Esophagus (tissue), 2 donors: ENCODE measurements around the gene CTSS. TPM values are rescaled to one million over a fixed set of nuclear protein-coding genes. Genes with fewer than 3 reads are reported as not detected.

Experiments used
- H3K27ac ChIP-seq, 2 donors: one replicate each; pipeline ENCODE4 v1.5.1; 2013; ENCODE audit warnings: low read depth in 2 of 2, mild to moderate bottlenecking in 2 of 2, inconsistent platforms in 1 of 2, low read length in 1 of 2, moderate library complexity in 1 of 2
- H3K27me3 ChIP-seq, 2 donors: one replicate each; pipeline ENCODE4 v1.6.1; 2013; ENCODE audit warnings: low read length in 2 of 2, control low read depth in 1 of 2, mild to moderate bottlenecking in 1 of 2; ENCODE audit not compliant: insufficient read depth in 2 of 2, control insufficient read depth in 1 of 2
- H3K36me3 ChIP-seq, 2 donors: one replicate each; pipeline ENCODE4 v1.6.1; 2013; ENCODE audit warnings: low read length in 1 of 2; ENCODE audit not compliant: control insufficient read depth in 2 of 2, insufficient read depth in 2 of 2
- H3K4me1 ChIP-seq, 2 donors: one replicate each; pipeline ENCODE4 v1.6.1; 2013; ENCODE audit warnings: low read length in 1 of 2; ENCODE audit not compliant: control insufficient read depth in 2 of 2, insufficient read depth in 2 of 2
- H3K4me3 ChIP-seq, 2 donors: one replicate each; pipeline ENCODE4 v1.5.1; 2013; ENCODE audit warnings: low read length in 2 of 2, mild to moderate bottlenecking in 2 of 2, low read depth in 1 of 2, moderate library complexity in 1 of 2
- H3K9me3 ChIP-seq, 2 donors: one replicate each; pipeline ENCODE4 v1.6.1; 2013; ENCODE audit warnings: mild to moderate bottlenecking in 2 of 2, low read depth in 1 of 2, low read length in 1 of 2, moderate library complexity in 1 of 2; ENCODE audit not compliant: control insufficient read depth in 2 of 2, insufficient read depth in 1 of 2
- WGBS, 2 donors: extraction: QIAGEN DNeasy Blood & Tissue Kit; methylation state at CpG; one replicate each; pipeline ENCODE4 v1.1.7; 2013; 5-methylcytosine and 5-hydroxymethylcytosine counted together
- polyA plus RNA-seq, 2 donors: library from polyadenylated mRNA; stranded (reverse); fragments of 200-250 nt; gene quantifications; one replicate each; pipeline ENCODE4 v1.2.3, GENCODE V29; 2013
- donor health status: healthy with polysubstance abuse.
- donor health status: Bipolar disorder and iron deficiency.

Gene CTSS
- polyA plus RNA-seq, 2 donors, result 17.2 to 20.2 TPM

GRCh38 chr1:150695561-150695960 lies 70.0 kb downstream of the CTSS start:
- Histone ChIP-seq H3K4me3 (peak overlapping the region in 1 of 2 donors; percentile 39), H3K27me3 (no peaks in the 10 kb centered on the region), H3K4me1 (no peaks in the 10 kb centered on the region), H3K9me3 (no peaks in the 10 kb centered on the region), H3K27ac (peak overlapping the region in 1 of 2 donors; percentile 4), H3K36me3 (no peaks in the 10 kb centered on the region)
- WGBS, 2 donors, result 53 to 57% methylated on average over 4 of the region's 4 CpGs

- 32 to 34% methylated on average over 3 of the region's 3 CpGs for WGBS, 2 donors
- Histone ChIP-seq H3K27ac (no peak overlapping the region), H3K27me3 (no peaks in the 10 kb centered on the region), H3K36me3 (peaks cover 0 to 3% of the 10 kb centered on the region in 2 donors), H3K4me1 (no peaks in the 10 kb centered on the region), H3K4me3 (no peak overlapping the region), H3K9me3 (no peaks in the 10 kb centered on the region)
Observed at GRCh38 chr1:150692720-150693119, 72.9 kb downstream of the CTSS start.

GRCh38 chr1:150688763-150689162 lies 76.8 kb downstream of the CTSS start:
- H3K4me3 ChIP-seq, result no peak overlapping the region
- H3K4me1 ChIP-seq, result no peaks in the 10 kb centered on the region
- no peak overlapping the region for H3K27ac ChIP-seq
- no peaks in the 10 kb centered on the region for H3K27me3 ChIP-seq
- H3K9me3 ChIP-seq, result no peaks in the 10 kb centered on the region
- WGBS, 2 donors, result 86 to 96% methylated on average over 1 of the region's 1 CpG
- H3K36me3 ChIP-seq, result peaks cover 0 to 8% of the 10 kb centered on the region in 2 donors

- Histone ChIP-seq H3K27ac (no peak overlapping the region), H3K27me3 (no peaks in the 10 kb centered on the region), H3K4me1 (no peaks in the 10 kb centered on the region), H3K4me3 (no peak overlapping the region), H3K36me3 (peaks cover 3 to 8% of the 10 kb centered on the region in 2 donors), H3K9me3 (no peaks in the 10 kb centered on the region)
- 94 to 98% methylated on average over 3 of the region's 3 CpGs for WGBS, 2 donors
Observed at GRCh38 chr1:150686275-150686674, 79.3 kb downstream of the CTSS start.

- no peaks in the 10 kb centered on the region for H3K9me3 ChIP-seq
- WGBS, 2 donors, result 49 to 66% methylated on average over 1 of the region's 1 CpG
- H3K36me3 ChIP-seq, result peaks cover 3 to 8% of the 10 kb centered on the region in 2 donors
- no peaks in the 10 kb centered on the region for H3K27me3 ChIP-seq
- no peak overlapping the region for H3K4me3 ChIP-seq
- H3K27ac ChIP-seq, result no peak overlapping the region
- H3K4me1 ChIP-seq, result no peaks in the 10 kb centered on the region
Observed at GRCh38 chr1:150683914-150684313, 81.7 kb downstream of the CTSS start.

Other genes with a start within 250 kb of the CTSS start
- gene ADAMTSL4, start 216.4 kb downstream of the CTSS start, polyA plus RNA-seq, result 100 to 1,000 TPM in 1 of 2 donors, 10 to 100 TPM in 1; 43.2 to 108 TPM
- gene MCL1, start 186.2 kb downstream of the CTSS start, polyA plus RNA-seq, result 100 to 1,000 TPM in 1 of 2 donors, 10 to 100 TPM in 1; 99.3 to 101 TPM
- gene ENSA, start 136.2 kb downstream of the CTSS start, polyA plus RNA-seq, result 100 to 1,000 TPM; 290 to 298 TPM
- gene GOLPH3L, start 68.6 kb downstream of the CTSS start, polyA plus RNA-seq, result 10 to 100 TPM; 20.3 to 27.0 TPM
- 1 to 10 TPM in 1 of 2 donors, not detected in 1; 3.8 TPM for gene HORMAD1, start 44.9 kb downstream of the CTSS start, polyA plus RNA-seq
- gene CTSK, start 42.5 kb upstream of the CTSS start, polyA plus RNA-seq, result 10 to 100 TPM in 1 of 2 donors, 1 to 10 TPM in 1; 5.7 to 11.1 TPM
- gene ARNT, start 110.8 kb upstream of the CTSS start, polyA plus RNA-seq, result 10 to 100 TPM in 1 of 2 donors, 1 to 10 TPM in 1; 9.0 to 10.5 TPM
- gene CTXND2, start 121.4 kb upstream of the CTSS start, polyA plus RNA-seq, result not detected
- 10 to 100 TPM; 14.4 to 17.8 TPM for gene SETDB1, start 160.6 kb upstream of the CTSS start, polyA plus RNA-seq
- 10 to 100 TPM; 35.5 to 39.4 TPM for gene CERS2, start 209.1 kb upstream of the CTSS start, polyA plus RNA-seq
- gene ANXA9, start 216.5 kb upstream of the CTSS start, polyA plus RNA-seq, result 10 to 100 TPM; 14.4 to 17.5 TPM
- 10 to 100 TPM; 17.2 to 21.3 TPM for gene MINDY1, start 241.1 kb upstream of the CTSS start, polyA plus RNA-seq
- gene PRUNE1, start 242.7 kb upstream of the CTSS start, polyA plus RNA-seq, result 10 to 100 TPM in 1 of 2 donors, 1 to 10 TPM in 1; 7.2 to 10.1 TPM